GM06990 (cell line): ENCODE results near the gene PRR13.
A peak's percentile ranks its signal among the peaks of the same experiment; 100 is the strongest.

Experiments
- DNase-seq: peaks from one replicate; pipeline ENCODE4 v3.0.0-alpha.2; 2011; ENCODE audit not compliant: insufficient read length; ENCODE audit errors: extremely low read depth
- H3K27me3 ChIP-seq: replicated peaks from 2 replicates; pipeline ENCODE4 v1.6.0; 2011; ENCODE audit warnings: low read length; ENCODE audit not compliant: control insufficient read depth, insufficient read depth
- H3K36me3 ChIP-seq: 2 replicates; pipeline ENCODE4 v1.5.1; 2011; ENCODE audit warnings: low read length; ENCODE audit not compliant: control insufficient read depth, insufficient read depth
- H3K4me3 ChIP-seq: replicated peaks from 2 replicates; pipeline ENCODE4 v1.5.1; 2011; ENCODE audit warnings: low read depth, mild to moderate bottlenecking, control low read depth, low read length
- CTCF ChIP-seq: IDR thresholded peaks from 2 replicates; pipeline ENCODE4 v1.5.1; 2011; ENCODE audit warnings: low read length, control low read depth, mild to moderate bottlenecking, inconsistent platforms; ENCODE audit not compliant: insufficient read depth, poor library complexity, severe bottlenecking

PRR13 gene

GRCh38 chr12:53481939-53482586 is 40.5 kb downstream of the PRR13 start:
- no peak for DNase-seq
- Histone ChIP-seq H3K4me3 (no peak overlapping the region), H3K27me3 (no peaks in the 10 kb centered on the region), H3K36me3 (peaks cover 53% of the 10 kb centered on the region)
- peak; percentile 26 for TF ChIP-seq CTCF

GRCh38 chr12:53482626-53483168 is 41.2 kb downstream of the PRR13 start:
- no peak for TF ChIP-seq CTCF
- H3K36me3 ChIP-seq: peaks cover 53% of the 10 kb centered on the region
- no peaks in the 10 kb centered on the region for H3K27me3 ChIP-seq
- no peak for DNase-seq
- H3K4me3 ChIP-seq: no peak overlapping the region

GRCh38 chr12:53483225-53483978 is 41.9 kb downstream of the PRR13 start:
- Histone ChIP-seq H3K27me3 (no peaks in the 10 kb centered on the region), H3K4me3 (no peak overlapping the region), H3K36me3 (peaks cover 51% of the 10 kb centered on the region)
- TF ChIP-seq CTCF: no peak
- DNase-seq: no peak

GRCh38 chr12:53483979-53484377 is 42.4 kb downstream of the PRR13 start:
- Histone ChIP-seq H3K36me3 (peaks cover 46% of the 10 kb centered on the region), H3K4me3 (no peak overlapping the region), H3K27me3 (no peaks in the 10 kb centered on the region)
- TF ChIP-seq CTCF: no peak
- no peak for DNase-seq

GRCh38 chr12:53484686-53485575 is 43.4 kb downstream of the PRR13 start:
- Histone ChIP-seq H3K36me3 (peaks cover 42% of the 10 kb centered on the region), H3K27me3 (no peaks in the 10 kb centered on the region), H3K4me3 (no peak overlapping the region)
- DNase-seq: no peak
- TF ChIP-seq CTCF: no peak
